Neural progenitor cell (in vitro differentiated cells): ENCODE measurements around the gene CFAP74.

Source experiments
- CTCF ChIP-seq: fragments of 200-600 bp; sonication (generic); IDR thresholded peaks from 2 replicates; pipeline ENCODE4 v1.5.1; 2017; ENCODE audit warnings: antibody characterized with exemption, mild to moderate bottlenecking
- EZH2 ChIP-seq: fragments of 200-600 bp; sonication (generic); IDR thresholded peaks from 2 replicates; pipeline ENCODE4 v1.6.1; 2017; ENCODE audit warnings: antibody characterized with exemption, mild to moderate bottlenecking, moderate library complexity
- EZH2phosphoT487 ChIP-seq: fragments of 200-600 bp; sonication (generic); IDR thresholded peaks from 2 replicates; pipeline ENCODE4 v1.6.1; 2017; ENCODE audit warnings: antibody characterized with exemption

DNA sequence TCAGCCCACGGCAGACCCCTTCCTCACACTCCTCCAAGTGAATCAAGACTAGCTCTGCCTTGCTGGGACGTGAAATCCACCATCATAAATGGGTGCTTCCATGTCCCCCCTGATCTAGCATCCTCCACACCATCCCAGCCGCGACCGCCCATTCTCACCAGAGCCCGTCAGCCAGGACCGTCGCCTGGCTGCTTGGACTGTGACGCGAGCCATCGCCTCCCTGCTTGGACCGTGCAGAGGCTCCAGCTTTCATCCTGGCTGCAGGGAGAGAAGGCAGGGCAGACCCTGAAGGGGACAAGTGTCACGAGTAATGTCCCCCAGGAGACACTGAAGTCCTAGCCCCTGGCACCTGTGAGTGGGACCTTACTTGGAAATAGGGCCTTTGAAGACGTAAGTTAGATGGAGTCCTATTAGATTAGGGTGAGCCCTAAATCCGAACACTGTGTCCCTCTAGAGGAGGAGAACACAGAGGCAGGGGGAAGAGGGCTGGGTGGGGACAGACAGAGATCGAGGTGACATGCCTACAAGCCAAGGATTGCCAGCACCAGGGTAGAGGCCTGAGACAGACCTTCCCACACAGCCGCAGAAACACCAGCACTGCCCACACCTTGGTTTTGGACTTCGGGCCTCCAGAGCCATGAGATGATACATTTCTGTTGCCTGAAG lies 33.9 kb upstream of the CFAP74 start:
- TF ChIP-seq EZH2: no peak
- TF ChIP-seq CTCF: no peak
- no peak for TF ChIP-seq EZH2phosphoT487
